ENCODE measurements around the gene KRT86.
"Not testable (repeated sequence)": the region's sequence is repeated elsewhere in the genome, so short reads cannot be mapped to it uniquely, and the experiment has no call there.

KRT86 gene

DNA sequence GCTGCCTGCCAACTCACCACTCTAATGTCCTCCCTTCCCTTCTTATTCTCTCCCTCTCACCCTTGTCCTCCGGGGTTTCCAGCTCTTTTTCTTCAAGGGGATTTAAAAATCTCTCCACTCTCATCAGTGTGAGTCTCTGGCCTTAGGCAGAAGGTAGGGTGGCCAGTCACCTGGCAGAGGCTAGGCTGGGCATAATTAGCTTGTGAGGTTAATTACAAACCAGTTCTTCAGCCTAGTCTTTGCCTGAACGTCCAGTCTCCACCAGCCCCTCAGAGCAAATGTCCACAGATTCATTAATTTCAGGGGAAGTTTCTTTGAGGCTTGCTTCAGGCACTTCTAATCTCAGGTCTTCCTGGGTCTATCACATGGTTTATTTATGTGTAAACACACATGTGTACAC lies 34.7 kb upstream of the KRT86 start:
- DNase-seq: no peak

DNA sequence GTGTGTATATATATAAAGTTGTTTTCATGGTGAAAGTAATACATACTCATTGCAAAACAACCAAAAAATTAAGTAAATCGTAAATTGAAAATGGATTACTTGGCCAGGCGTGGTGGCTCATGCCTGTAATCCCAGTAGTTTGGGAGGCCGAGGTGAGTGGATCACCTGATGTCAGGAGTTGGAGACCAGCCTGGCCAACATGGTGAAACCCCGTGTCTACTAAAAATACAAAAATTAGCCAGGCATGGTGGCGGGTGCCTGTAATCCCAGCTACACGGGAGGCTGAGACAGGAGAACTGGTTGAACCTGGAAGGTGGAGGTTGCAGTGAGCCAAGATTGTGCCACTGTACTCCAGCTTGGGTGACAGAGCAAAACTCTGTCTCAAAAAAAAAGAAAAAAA lies 34.2 kb upstream of the KRT86 start:
- not testable (repeated sequence) for DNase-seq

DNA sequence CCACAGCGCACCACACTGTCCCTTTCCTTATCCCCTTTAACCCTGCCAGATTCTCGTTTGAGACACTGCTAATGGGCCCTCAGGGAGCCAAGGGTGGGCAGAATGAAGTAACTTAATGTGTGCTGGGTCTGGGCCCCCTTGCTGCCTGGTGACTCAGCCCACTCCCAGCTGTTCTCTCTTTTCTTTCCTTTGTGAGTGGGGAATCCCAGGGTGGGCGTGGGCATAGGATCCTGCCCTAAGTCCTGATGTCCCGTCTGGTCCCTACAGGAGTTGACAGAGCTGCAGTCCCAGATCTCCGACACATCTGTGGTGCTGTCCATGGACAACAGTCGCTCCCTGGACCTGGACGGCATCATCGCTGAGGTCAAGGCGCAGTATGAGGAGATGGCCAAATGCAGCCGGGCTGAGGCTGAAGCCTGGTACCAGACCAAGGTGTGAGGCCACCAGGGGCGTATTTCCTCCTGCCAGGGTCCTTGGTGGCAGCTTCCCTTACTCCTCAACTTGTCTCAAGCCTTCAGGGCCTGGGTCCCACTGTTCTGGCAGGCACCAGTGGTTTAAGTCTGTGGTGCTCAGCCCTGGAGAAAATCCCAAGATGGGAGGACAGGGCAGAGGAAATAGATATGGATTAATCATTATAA lies 33.1 kb upstream of the KRT86 start:
- peak in 1 of 2 experiments; percentile 23 for DNase-seq

DNA sequence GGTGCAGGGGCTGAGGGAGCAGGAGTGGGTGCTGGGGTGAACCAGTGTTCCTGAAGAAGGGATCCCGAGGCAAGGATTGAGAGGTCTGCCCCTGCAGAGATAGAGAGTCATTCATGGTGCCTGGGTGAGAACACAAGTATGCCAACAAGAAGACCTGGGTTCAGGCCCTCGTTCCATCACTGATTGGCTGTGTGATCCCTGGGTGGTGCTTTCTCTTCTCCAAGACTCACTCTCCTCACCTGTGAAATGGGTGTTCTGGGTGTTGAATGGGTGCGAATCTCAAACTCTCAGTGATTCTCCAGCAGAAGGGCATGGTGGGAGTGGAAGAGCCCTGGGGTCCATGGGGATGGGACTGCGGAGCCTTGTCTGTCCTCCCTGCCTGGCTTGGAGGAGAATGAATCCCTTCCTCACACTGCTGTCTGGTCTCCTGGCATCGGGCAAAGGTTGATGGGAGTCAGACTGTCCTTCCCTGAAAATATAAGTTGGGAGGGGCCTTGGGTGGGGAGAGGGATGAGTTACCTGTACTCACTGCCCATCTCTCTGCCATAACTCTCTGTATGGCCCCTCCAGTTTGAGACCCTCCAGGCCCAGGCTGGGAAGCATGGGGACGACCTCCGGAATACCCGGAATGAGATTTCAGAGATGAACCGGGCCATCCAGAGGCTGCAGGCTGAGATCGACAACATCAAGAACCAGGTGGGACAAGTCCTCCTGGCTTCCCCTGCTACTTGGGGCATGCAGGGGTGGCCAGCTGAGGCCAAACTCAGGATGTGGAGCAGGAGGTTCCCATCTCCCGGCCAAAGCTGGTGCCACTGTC lies 31.8 kb upstream of the KRT86 start:
- DNase-seq: no peak

DNA sequence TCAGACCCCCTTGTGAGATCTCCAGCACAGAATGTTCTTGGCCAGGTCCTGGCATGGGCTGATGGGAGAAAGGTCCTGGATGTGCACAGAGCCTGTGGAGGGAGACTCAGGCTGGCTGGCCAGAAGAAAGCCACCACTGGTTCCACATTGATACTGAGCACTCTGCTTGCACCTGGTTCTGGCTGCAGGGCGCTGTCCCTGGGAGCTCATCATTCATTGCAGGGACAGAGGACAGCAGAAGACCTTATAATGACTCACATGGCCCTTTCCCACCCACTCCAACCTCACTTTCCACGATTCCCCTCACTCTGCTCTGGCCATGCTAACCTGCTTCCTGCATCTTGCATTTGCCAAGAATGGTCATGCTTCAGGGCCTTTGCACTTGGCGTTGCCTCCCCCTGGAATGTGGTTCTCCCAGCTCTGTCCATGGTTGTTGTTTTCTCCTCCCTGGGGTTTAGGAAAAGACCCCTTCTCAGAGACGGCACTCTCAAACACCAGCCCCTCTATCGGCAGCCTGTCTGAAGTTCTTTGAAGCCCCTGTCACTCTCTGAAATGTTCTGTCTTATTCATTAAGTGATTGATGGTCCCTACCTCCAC lies 31.1 kb upstream of the KRT86 start:
- DNase-seq: peak; percentile 27 to 67

DNA sequence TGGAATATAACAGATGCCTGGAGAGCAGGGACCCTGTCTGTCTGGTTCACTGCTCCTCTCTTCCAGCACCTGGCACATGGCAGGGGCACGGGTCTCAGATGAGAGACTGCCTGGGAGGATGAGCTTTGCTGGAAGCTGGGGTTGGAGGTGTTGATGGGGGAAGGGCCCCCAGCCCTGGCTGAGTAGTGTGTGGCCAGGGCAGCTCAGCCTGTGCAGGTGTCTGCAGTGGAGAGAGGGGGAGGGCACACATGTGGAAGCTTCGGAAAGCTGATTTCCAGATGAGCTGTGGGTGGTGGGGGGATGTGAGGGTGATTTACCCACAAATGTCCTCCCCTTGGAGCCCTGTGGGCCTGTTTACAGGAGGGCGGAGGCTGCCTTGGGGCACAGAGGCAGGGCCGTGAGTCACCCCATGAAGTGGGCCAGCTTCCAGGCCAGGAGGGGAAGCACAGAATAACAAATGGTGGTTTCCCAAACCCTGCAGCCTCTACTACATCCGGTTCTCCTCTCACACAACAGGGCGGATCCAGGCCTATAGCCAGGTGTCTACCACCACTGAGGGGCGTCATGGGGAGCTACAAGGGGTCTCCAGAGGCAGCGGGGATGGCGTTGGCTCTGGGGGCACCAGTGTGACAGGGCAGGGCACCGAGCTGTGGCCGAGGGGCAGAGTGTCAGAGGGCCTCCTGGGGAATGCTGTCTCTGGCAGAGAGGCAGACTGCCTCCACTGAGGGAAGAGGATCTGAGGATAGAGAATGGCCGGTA lies 30.4 kb upstream of the KRT86 start:
- peak; percentile 30 to 68 for DNase-seq

DNA sequence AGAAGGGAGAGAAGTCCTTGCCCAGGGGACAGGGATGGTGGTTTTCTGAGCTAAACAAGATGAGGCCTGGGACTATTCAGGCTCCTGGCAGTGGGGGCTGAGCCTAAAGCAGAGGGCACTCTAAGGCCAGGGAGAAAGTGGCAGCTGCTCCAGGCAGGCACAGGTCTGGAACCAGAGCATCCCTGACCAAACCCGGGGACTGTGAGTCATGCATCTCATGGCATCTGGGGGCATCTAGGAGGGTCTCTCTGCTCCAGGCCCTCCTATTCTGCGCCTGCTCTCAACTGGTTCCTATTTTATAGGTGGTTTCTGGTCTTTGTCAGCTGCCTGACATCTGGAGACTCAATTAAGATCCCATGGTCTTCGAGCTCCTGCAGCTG lies 29.8 kb upstream of the KRT86 start:
- DNase-seq: no peak

DNA sequence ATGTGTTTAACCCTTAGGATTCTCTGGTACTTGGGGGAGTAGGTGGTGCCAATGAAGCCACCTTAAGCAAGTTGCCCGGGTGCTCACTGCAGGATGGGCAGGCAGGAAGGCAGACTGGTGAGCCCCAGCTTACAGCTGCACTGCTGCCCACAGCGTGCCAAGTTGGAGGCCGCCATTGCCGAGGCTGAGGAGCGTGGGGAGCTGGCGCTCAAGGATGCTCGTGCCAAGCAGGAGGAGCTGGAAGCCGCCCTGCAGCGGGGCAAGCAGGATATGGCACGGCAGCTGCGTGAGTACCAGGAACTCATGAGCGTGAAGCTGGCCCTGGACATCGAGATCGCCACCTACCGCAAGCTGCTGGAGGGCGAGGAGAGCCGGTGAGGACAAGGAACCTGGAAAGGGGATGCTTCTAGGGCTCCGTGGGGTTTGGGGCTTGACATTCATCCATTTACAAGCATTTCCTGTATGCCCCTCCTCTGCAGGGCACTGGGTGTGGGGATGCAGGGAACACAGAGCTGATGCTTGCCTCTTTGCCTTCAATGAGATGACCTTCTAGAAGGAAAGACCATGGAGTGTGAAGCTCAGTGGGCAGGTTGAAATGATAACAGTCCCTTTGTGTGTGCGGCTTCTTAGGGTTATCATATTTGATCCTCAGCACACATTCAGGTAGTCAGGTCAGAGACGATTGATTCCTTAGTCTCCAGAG lies 29.0 kb upstream of the KRT86 start:
- peak in 1 of 2 experiments; percentile 12 for DNase-seq

DNA sequence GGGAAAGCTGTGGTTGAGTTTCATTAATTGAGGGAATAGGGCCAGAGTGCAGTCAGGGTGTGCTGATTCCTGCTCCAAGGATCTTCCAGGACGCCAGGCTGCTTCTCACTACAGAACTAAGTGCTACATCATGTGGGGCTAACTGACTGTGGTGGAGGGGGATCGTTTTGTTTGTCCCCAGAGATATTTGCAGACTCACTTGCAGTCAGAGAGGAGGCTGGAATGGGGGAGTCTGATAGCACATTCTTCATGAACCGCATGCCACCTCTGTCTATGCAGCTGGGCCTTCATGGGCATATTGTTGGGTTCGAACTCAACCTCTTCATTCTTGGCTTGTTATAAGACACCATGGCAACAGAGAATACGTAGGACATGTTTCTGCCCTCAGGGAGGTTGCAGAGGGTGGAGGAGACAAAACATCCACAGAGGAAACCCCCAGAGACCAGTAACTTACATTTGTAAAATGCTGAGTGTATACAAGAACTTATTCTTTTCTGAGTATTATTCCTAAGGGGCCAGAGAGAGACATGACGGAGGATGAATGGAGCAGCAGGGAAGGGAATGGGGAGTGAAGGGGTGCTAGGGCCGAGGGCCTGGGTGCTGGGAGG lies 28.4 kb upstream of the KRT86 start:
- no peak for DNase-seq

DNA sequence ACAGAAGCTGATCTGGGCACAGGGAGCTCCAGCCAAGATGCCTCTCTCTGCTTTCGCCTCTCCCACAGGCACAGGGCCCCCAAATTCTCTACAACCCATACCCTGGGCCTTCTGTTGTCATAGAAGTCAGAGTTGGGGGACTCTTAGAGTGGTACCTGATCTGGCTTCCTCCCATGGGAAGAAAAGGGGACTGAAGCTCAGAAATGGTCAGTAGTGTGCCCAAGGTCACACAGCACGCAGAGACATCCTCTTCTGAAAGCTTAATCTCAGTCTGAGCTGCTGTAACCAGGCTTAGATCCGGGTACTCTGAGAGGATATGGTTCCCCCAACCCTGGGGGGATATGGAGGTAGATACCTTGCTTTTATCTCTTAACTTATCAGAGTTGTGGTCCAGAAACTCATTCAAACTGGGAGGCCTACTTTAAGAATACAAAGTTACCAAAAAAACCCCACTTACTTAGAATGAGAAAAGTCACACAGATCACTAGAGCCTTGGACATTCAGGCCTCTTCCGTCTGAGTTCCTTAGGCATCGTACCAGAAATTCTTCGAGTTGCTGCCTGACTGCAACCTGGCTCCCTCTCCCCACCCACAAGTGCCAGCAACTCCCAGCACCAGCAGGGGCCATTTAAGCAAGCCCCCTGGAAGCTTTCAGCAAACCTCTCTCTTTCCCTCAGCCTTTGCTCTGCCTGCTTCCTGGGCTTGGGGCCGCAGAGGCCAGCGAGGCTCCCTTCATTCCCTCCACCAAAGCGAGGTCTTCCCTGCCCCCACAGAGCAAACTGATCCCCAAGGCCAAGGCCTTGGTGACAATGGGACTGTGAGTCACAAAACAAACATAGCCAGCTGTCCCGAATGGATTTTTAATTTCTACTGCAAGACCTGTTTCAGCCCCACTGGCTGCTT lies 27.5 kb upstream of the KRT86 start:
- peak; percentile 26 to 75 for DNase-seq

DNA sequence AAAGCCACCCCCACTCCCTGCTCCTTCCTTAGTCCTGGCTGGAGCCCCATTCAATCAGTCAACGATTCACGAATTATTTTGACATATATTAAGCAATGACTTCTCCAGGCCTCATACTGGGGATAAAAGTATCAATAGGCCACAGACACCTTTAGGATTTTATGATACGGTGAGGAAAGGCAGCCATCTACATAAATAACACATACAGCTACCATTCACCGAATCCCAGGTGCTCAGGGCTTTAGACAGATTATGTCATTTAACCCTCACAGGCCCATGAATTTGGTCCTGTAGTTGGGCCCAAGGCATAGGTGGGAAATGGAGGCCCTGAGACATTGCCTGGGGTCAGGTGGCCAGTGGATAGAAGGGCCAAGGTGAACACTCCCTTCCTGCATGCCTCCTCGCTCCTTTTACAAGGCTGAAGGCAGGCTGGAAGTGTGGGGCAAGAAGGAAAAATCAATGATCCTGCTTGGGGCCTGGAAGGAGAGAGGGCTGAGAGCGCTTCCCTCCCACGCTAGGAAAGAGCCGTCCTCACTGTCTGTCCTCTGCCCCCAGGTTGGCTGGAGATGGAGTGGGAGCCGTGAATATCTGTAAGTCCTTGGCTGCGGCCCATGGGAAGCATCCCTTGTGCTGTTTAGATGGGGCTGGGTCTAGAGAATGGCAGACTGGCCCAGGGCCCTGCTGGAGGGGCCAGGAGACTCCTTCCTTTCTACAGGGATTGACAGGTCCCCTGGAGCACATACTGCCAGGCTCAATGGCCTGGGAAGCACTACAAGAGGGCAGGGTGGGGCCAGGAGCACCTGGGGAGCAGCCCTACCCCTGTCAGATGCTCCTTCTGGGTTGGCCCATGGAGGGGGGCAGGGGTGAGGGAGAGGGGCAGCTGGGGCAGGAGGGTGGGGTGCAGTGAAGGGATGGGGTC lies 26.6 kb upstream of the KRT86 start:
- peak in 1 of 2 experiments; percentile 23 for DNase-seq

DNA sequence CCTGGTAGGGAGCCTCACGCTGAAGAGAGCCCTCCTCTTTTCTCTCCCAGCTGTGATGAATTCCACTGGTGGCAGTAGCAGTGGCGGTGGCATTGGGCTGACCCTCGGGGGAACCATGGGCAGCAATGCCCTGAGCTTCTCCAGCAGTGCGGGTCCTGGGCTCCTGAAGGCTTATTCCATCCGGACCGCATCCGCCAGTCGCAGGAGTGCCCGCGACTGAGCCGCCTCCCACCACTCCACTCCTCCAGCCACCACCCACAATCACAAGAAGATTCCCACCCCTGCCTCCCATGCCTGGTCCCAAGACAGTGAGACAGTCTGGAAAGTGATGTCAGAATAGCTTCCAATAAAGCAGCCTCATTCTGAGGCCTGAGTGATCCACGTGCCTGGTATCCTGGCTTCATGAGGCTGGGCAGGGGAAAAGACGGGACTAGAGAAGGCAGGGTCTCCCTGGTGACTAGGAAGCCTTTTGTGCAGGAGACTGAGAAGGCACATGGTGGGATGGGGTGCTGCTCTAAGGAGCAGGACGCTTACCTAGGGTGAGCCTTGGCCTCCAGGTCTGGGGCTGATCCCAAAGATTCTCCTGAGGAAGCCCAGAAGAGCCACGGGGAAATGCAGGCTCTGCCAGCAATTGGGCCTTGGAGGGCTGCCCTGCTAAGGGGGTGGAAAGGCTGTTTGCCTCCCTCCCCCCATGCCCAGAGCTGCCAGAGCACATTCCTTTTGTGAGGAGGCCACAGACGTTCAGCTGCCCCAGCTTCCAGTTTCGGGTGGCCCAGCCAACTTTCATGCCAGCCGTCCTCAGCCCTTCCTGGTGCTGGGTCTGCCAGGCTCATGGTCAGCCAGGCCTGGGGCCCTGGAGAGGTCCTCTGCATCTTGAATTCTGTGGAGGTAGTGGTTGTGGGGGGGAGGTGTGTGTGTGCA lies 25.6 kb upstream of the KRT86 start:
- DNase-seq: peak; percentile 24 to 77

DNA sequence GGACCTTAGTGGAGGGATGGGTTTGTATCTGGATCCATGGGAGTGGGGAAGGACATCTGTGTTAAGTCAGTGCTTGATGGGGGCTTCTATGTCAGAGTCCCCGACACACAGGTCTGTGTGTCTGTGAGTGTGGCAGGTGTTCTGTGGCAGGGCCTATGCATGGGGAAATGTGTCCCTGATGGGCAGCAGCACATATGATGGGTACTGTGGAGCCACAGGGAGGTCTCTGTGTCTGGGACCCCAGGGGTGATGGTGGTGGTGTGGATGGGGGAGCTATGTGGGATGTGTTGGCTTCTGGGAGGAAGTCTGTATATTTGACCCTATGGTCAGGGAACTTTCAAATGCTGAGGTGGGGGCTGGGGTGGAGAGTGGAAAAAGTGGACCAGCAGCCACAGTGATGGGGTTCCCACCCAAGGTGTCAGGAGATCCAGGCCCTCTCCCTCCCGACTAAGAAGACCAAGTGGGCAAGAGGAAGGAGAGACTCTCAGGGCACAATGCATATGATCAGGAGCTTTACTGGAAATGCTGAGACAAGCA lies 24.9 kb upstream of the KRT86 start:
- DNase-seq: no peak

DNA sequence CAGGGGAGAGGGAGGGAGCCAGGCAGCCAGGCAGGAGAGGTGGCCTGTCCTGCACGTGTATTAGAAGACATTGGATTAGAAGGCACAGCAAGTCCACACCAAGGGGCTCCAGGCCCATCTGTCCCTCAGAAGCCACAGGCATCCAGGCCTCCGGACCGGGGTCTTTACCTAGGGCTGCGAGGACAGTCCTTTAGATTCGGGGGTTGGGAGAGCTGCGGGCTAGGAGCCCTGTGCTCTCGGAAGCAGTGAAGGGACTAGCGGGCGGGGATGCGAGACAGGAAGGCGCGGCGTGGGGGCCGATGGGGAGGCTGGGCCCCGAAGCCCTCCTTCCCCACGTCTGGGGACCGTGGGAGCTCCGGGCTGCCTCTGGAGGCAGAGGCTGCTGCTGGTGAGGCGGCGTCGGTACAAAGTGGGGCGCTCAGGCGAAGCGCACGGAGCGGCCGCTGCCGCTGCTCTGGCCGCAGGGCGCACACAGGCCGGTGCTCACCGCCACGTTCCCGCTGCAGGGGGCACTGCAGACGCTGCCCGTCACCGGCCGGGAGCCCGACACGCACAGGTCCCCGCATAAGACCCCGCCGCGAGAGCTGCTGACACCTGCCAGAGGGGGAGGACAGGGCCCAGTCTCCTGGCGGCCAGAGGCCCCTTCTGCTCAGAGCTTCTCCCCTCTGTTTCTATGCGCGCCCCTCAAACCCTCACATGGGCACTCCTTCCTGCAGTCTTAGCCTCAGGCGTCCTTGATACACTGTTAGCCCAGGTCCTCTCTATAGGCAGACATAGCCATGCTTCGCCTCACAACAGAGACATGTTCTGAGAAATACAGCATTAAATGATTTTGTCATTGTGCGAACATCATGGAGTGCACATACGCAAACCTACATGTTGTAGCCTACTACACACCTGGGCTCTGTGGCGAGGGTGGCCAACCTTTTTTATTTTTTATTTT lies 24.1 kb upstream of the KRT86 start:
- DNase-seq: no peak

DNA sequence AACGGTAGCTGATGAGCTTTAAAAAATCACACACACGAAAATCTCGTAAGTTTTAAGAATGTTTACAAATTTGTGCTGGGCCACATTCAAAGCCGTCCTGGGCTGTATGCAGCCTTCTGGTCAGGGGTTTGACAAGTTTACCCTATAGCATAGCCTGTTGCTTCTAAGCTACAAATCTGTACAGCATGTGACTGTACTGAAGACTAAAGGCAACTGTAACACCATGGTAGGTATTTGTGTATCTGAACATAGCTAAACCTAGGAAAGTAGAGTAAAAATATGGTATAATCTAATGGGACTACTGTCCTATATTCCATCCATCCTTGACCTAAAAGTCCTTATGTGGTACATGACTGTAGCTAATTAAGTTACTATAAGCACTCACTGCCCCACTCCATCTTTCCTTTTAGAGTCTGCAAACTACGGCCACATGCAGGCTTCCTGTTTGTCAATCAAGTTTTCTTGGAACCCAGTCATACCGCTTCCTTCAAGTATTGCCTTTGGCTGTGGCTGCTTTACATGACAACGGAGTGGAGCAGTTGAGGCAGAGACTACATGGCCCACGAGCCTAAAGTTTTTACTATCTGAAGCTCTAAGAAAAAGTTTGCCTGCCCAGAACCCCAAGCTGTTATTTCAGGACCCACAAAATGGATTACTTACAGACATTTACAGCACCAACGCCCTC lies 22.9 kb upstream of the KRT86 start:
- no peak for DNase-seq

DNA sequence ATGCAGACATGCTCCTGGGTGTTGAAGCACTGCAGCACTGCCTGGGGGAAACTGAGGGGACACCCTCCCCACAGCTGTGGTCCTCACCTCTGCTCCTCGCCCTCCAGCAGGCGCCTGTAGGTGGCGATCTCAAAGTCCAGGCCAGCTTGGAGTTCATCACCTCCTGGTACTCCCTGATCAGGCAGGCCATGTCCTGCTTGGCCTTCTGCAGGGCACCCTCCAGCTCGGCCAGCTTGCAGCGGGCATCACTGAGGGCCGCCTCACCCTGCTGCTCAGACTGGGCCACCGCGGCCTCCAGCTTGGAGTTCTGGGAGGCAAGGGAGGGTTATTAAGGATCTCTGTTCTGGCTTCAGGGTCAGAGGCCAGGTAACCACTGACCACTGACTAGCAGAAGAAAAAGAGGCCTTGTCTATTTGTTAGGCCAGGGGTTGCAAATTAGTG lies 22.2 kb upstream of the KRT86 start:
- not testable (repeated sequence) for DNase-seq
